GM12864 (cell line): Measurements from ENCODE around the gene BRD1.

Experiments used
- DNase-seq: peaks from one replicate; pipeline ENCODE4 v3.0.0-alpha.2; 2011; ENCODE audit warnings: low read depth
- H3K4me3 ChIP-seq: 2 replicates; pipeline ENCODE4 v1.5.1; 2011; ENCODE audit warnings: mild to moderate bottlenecking, low read depth, low read length, control low read depth
- CTCF ChIP-seq: IDR thresholded peaks from 2 replicates; pipeline ENCODE4 v1.5.1; 2011; ENCODE audit warnings: low read depth, mild to moderate bottlenecking, moderate library complexity, low read length, control low read depth, inconsistent platforms; ENCODE audit errors: missing control alignments

Gene BRD1

GRCh38 chr22:49733631-49734030 lies 94.0 kb downstream of the BRD1 start:
- no peak for DNase-seq
- H3K4me3 ChIP-seq = no peak overlapping the region
- no peak for TF ChIP-seq CTCF

- DNase-seq = no peak
- no peak overlapping the region for H3K4me3 ChIP-seq
- no peak for TF ChIP-seq CTCF
Measured at GRCh38 chr22:49730656-49731055, 97.0 kb downstream of the BRD1 start.

GRCh38 chr22:49728570-49729271 lies 99.0 kb downstream of the BRD1 start:
- TF ChIP-seq CTCF = no peak
- no peak for DNase-seq
- H3K4me3 ChIP-seq = no peak overlapping the region

GRCh38 chr22:49727881-49728569 lies 99.6 kb downstream of the BRD1 start:
- no peak overlapping the region for H3K4me3 ChIP-seq
- no peak for TF ChIP-seq CTCF
- DNase-seq = no peak

GRCh38 chr22:49727191-49727880 lies 100.3 kb downstream of the BRD1 start:
- no peak for DNase-seq
- no peak overlapping the region for H3K4me3 ChIP-seq
- TF ChIP-seq CTCF = no peak

GRCh38 chr22:49726701-49727101 lies 101.0 kb downstream of the BRD1 start:
- no peak overlapping the region for H3K4me3 ChIP-seq
- no peak for TF ChIP-seq CTCF
- no peak for DNase-seq
